Neural progenitor cell (in vitro differentiated cells): ENCODE measurements around the gene SLC13A4.

Experiments used
- CTCF ChIP-seq: fragments of 200-600 bp; sonication (generic); IDR thresholded peaks from 2 replicates; pipeline ENCODE4 v1.5.1; 2017; ENCODE audit warnings: antibody characterized with exemption, mild to moderate bottlenecking
- EZH2 ChIP-seq: fragments of 200-600 bp; sonication (generic); IDR thresholded peaks from 2 replicates; pipeline ENCODE4 v1.6.1; 2017; ENCODE audit warnings: antibody characterized with exemption, mild to moderate bottlenecking, moderate library complexity
- EZH2phosphoT487 ChIP-seq: fragments of 200-600 bp; sonication (generic); IDR thresholded peaks from 2 replicates; pipeline ENCODE4 v1.6.1; 2017; ENCODE audit warnings: antibody characterized with exemption

DNA sequence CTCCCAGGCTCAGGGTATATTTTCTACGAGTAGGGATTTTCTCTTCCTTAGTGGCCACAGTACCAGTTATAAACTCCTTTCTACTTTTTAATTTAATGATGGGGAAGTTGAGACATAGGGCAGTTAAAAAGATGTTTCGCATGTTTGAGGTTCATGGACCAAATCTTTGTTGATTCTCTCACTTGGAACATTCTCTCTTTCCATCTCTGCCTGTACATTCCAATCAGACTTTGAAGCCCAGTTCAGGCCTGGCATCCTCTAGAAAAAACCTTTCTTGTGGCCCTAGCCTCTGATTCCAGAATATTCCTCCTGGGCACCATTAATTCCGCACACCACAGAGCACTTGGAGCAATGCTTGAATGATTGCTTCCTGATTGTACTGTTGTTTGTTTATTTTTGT lies 18.5 kb downstream of the SLC13A4 start:
- TF ChIP-seq CTCF (no peak), EZH2phosphoT487 (no peak), EZH2 (no peak)
